IMR-90 (cell line): Measurements from ENCODE around the gene PTK6. TPM values are rescaled to one million over a fixed set of nuclear protein-coding genes. Genes with fewer than 3 reads are reported as not detected.
A peak's percentile ranks its signal among the peaks of the same experiment; 100 is the strongest.

Experiments used
- ATAC-seq: fragments of 200-7000 bp; cut with Tn5 transposase; 2 replicates; pipeline ENCODE4 v1.9.1; 2020; ENCODE audit warnings: low read depth, mild to moderate bottlenecking, moderate library complexity
- BruUV-seq: library from RNA; stranded (reverse); fragments of 400-500 nt; replicated peaks from 2 replicates; lab custom pipeline; 2021; lab: Mats Ljungman, UMichigan
- CTCF ChIA-PET: fragments of 300-600 bp; formaldehyde crosslinking; extraction: SDS; loops from one replicate; lab custom pipeline; 2021; ENCODE audit warnings: antibody characterized with exemption; lab: Yijun Ruan, JAX
- POLR2A ChIA-PET: fragments of 300-600 bp; sonication (Branson Sonifier 250); formaldehyde crosslinking; loops from one replicate; lab custom pipeline; 2022; ENCODE audit warnings: antibody characterized with exemption; ENCODE audit not compliant: unreplicated experiment; lab: Charles Lee
- DNase-seq: peaks from one replicate; pipeline ENCODE4 v3.0.0; 2013
- H2AFZ ChIP-seq: replicated peaks from 2 replicates; pipeline ENCODE3; 2013; ENCODE audit warnings: low read length, mild to moderate bottlenecking; ENCODE audit not compliant: poor library complexity
- H2AK5ac ChIP-seq: 2 replicates; pipeline ENCODE4 v1.6.1; 2013; ENCODE audit warnings: low read depth, low read length, inconsistent platforms
- H2AK9ac ChIP-seq: replicated peaks from 2 replicates; pipeline ENCODE3; 2013; ENCODE audit warnings: mild to moderate bottlenecking, low read depth, low read length, moderate library complexity; ENCODE audit not compliant: poor library complexity
- H2BK120ac ChIP-seq: 2 replicates; pipeline ENCODE4 v1.6.1; 2013; ENCODE audit warnings: low read depth, low read length, inconsistent platforms
- H2BK15ac ChIP-seq: 3 replicates; pipeline ENCODE4 v1.6.1; 2013; ENCODE audit warnings: low read depth, low read length, inconsistent platforms
- H2BK20ac ChIP-seq: 2 replicates; pipeline ENCODE4 v1.6.1; 2013; ENCODE audit warnings: low read depth, mild to moderate bottlenecking, inconsistent platforms, low read length, moderate library complexity
- H2BK5ac ChIP-seq: 2 replicates; pipeline ENCODE4 v1.6.1; 2013; ENCODE audit warnings: mild to moderate bottlenecking, low read depth, low read length, inconsistent platforms; ENCODE audit not compliant: poor library complexity, severe bottlenecking
- H3K14ac ChIP-seq: replicated peaks from 2 replicates; pipeline ENCODE4 v1.6.1; 2013; ENCODE audit warnings: low read depth, low read length, inconsistent platforms
- H3K18ac ChIP-seq: 2 replicates; pipeline ENCODE4 v1.6.1; 2013; ENCODE audit warnings: low read depth, low read length, control low read depth
- H3K23ac ChIP-seq: 2 replicates; pipeline ENCODE4 v1.6.1; 2013; ENCODE audit warnings: low read depth, low read length, inconsistent platforms
- H3K27ac ChIP-seq: 2 replicates; pipeline ENCODE4 v1.5.1; 2013; ENCODE audit warnings: mild to moderate bottlenecking, control low read depth, low read length; ENCODE audit not compliant: insufficient read depth
- H3K27me3 ChIP-seq: 2 replicates; pipeline ENCODE4 v1.6.1; 2013; ENCODE audit warnings: low read length; ENCODE audit not compliant: control insufficient read depth, insufficient read depth
- H3K36me3 ChIP-seq: 2 replicates; pipeline ENCODE4 v1.6.1; 2013; ENCODE audit warnings: low read length, mixed read lengths; ENCODE audit not compliant: control insufficient read depth, insufficient read depth
- H3K4ac ChIP-seq: 2 replicates; pipeline ENCODE4 v1.6.1; 2013; ENCODE audit warnings: low read depth, low read length, inconsistent platforms
- H3K4me1 ChIP-seq: 2 replicates; pipeline ENCODE4 v1.6.1; 2013; ENCODE audit warnings: low read length, mixed read lengths; ENCODE audit not compliant: control insufficient read depth, insufficient read depth
- H3K4me2 ChIP-seq: 2 replicates; pipeline ENCODE4 v1.6.1; 2013; ENCODE audit warnings: low read depth, mild to moderate bottlenecking, control low read depth, low read length, moderate library complexity
- H3K4me3 ChIP-seq: 2 replicates; pipeline ENCODE4 v1.5.1; 2013; ENCODE audit warnings: low read depth, mild to moderate bottlenecking, control low read depth, low read length, moderate library complexity; ENCODE audit not compliant: insufficient read depth
- H3K56ac ChIP-seq: 2 replicates; pipeline ENCODE4 v1.6.1; 2013; ENCODE audit warnings: low read length, inconsistent platforms; ENCODE audit not compliant: insufficient read depth; ENCODE audit errors: extremely low read depth
- H3K79me1 ChIP-seq, 2 experiments: 2 replicates each; pipeline ENCODE4 v1.6.1; 2013; ENCODE audit warnings: low read length in 2 of 2, inconsistent platforms in 1 of 2, low read depth in 1 of 2
- H3K9ac ChIP-seq: 2 replicates; pipeline ENCODE4 v1.6.1; 2013; ENCODE audit warnings: low read depth, low read length, control low read depth
- H3K9me1 ChIP-seq: 2 replicates; pipeline ENCODE4 v1.6.1; 2013; ENCODE audit warnings: low read length, inconsistent platforms; ENCODE audit not compliant: insufficient read depth
- H3K9me3 ChIP-seq: 2 replicates; pipeline ENCODE4 v1.6.1; 2013; ENCODE audit warnings: low read length; ENCODE audit not compliant: control insufficient read depth, insufficient read depth
- H4K20me1 ChIP-seq: 2 replicates; pipeline ENCODE4 v1.6.1; 2013; ENCODE audit warnings: low read length, inconsistent platforms; ENCODE audit not compliant: insufficient read depth
- H4K5ac ChIP-seq: 2 replicates; pipeline ENCODE4 v1.6.1; 2013; ENCODE audit warnings: mild to moderate bottlenecking, low read depth, low read length, control low read depth
- H4K8ac ChIP-seq, 2 experiments: 2 replicates each; pipeline ENCODE4 v1.6.1; 2013; ENCODE audit warnings: low read depth in 2 of 2, low read length in 2 of 2, control low read depth in 1 of 2, inconsistent platforms in 1 of 2
- H4K91ac ChIP-seq: 2 replicates; pipeline ENCODE4 v1.6.1; 2013; ENCODE audit warnings: low read depth, low read length, inconsistent platforms; ENCODE audit not compliant: insufficient read depth
- BHLHE40 ChIP-seq: fragments of 150-350 bp; IDR thresholded peaks from 2 replicates; pipeline ENCODE4 v1.6.1; 2016; ENCODE audit warnings: mild to moderate bottlenecking, low read depth, low read length
- MAZ ChIP-seq: IDR thresholded peaks from 2 replicates; pipeline ENCODE4 v1.6.1; 2012; ENCODE audit warnings: low read depth, mild to moderate bottlenecking, low read length, improper control_type of control experiment, moderate library complexity, borderline replicate concordance
- POLR2A ChIP-seq: IDR thresholded peaks from 2 replicates; pipeline ENCODE4 v1.6.1; 2012; ENCODE audit warnings: mild to moderate bottlenecking, low read depth, low read length
- RAD21 ChIP-seq: IDR thresholded peaks from 2 replicates; pipeline ENCODE4 v1.6.1; 2012; ENCODE audit warnings: low read length, improper control_type of control experiment
- WGBS, 2 experiments: methylation state at CpG; one replicate each; pipeline versions ENCODE4 v1.1.5 to v1.1.7; 2013; ENCODE audit warnings: missing lambda C conversion rate in 2 of 2; ENCODE audit not compliant: insufficient read length in 1 of 2; ENCODE audit errors: extremely low coverage in 2 of 2; 5-methylcytosine and 5-hydroxymethylcytosine counted together
- dilution Hi-C: fragments of 300-500 bp; cut with HindIII; formaldehyde crosslinking; loops from one replicate; pipeline ENCODE4 v1.14.3; 2018; ENCODE audit warnings: low sequenced_read_pairs; ENCODE audit not compliant: unreplicated experiment
- in situ Hi-C: fragments of 300-500 bp; cut with MboI; formaldehyde crosslinking; loops from 3 replicates; pipeline ENCODE4 v1.14.3; 2019; ENCODE audit warnings: low sequenced_read_pairs, inconsistent platforms, mixed read lengths
- intact Hi-C: fragments of 100-400 bp; cut with micrococcal nuclease; formaldehyde crosslinking; loops from 2 replicates; pipeline ENCODE4 v1.10.0; 2022
- polyA plus RNA-seq, 3 experiments: library from polyadenylated mRNA; depleted of rRNA; stranded (reverse); fragments of >200 nt; gene quantifications; 2 replicates each; pipeline ENCODE4 v1.2.3, GENCODE V29; 2012; ENCODE audit warnings: low replicate concordance in 1 of 3
- total RNA-seq: library from RNA; depleted of rRNA; stranded (reverse); fragments of >200 nt; gene quantifications from 2 replicates; pipeline ENCODE4 v1.2.3, GENCODE V29; 2012
- TF ChIP-seq, protein P1 (sequence below): fragments of 150-350 bp; IDR thresholded peaks from 2 replicates; pipeline ENCODE4 v1.6.1; 2017; ENCODE audit warnings: mild to moderate bottlenecking, antibody characterized with exemption, low read length, low read depth

The PTK6 gene
- total and polyA plus RNA-seq, 2 of the 4 experiments (the other 2 are of a cell fraction) = not detected

DNA sequence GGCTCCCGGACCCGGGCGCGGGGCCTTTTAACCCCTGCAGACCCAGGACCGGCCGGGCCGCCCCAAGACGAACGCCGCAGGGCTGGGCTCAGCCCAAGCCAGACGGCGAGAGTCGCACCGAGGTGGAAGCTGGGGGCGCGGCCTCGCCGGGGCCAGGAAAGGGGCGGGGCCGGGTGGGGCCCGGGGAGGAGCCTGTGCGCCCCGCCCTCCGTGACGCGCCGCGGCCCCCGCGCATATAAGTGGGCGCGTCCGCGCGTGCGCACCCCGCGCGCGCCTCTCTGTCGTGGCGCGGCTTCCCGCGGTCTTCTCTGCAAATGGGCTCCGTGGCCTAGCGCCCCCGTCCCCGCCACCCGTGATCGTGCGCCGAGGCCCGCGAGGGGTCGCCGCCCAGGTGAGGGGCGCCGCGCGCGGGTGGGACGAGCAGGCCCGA, 16.7 kb downstream of the PTK6 start, which contains the start of gene PPDPF:
TSS of gene PPDPF (plus strand) at position 262 of the 430 bp plus-strand sequence. CDS start 544 bp downstream, outside the sequence.
- H3K9me3 ChIP-seq = no peaks in the 10 kb centered on the region
- peak; percentile 84; the same call in 1 of the 2 replicates for TF ChIP-seq MAZ
- TF ChIP-seq POLR2A = peak; percentile 95
- TF ChIP-seq, protein P1, sequence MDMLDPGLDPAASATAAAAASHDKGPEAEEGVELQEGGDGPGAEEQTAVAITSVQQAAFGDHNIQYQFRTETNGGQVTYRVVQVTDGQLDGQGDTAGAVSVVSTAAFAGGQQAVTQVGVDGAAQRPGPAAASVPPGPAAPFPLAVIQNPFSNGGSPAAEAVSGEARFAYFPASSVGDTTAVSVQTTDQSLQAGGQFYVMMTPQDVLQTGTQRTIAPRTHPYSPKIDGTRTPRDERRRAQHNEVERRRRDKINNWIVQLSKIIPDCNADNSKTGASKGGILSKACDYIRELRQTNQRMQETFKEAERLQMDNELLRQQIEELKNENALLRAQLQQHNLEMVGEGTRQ = no peak
- TF ChIP-seq BHLHE40 = no peak; the same call in 1 of the 2 replicates
- no peak for TF ChIP-seq RAD21
- H4K5ac ChIP-seq = peak within 1 kb of the TSS; percentile 32
- peaks cover 23% of the 10 kb centered on the region for H3K36me3 ChIP-seq
- ChIA-PET POLR2A (interaction anchor here (0.6 to 1.1 kb wide), 6 partner anchors 23 to 233 kb away, joined by 3 to 7 read pairs (median 4); no protein-coding TSS in a partner anchor), CTCF (interaction anchor here (1.6 kb wide), 1 partner anchor 25 kb away, joined by 4 read pairs; no protein-coding TSS in a partner anchor)
- peak; percentile 72 for DNase-seq
- dilution Hi-C loops = no loop called here
- peak within 1 kb of the TSS; percentile 46 to 78; a peak in 3 of 4 replicates for H4K8ac ChIP-seq
- H2BK15ac ChIP-seq = no peak within 1 kb of the TSS
- peak within 1 kb of the TSS; percentile 63 for H2BK120ac ChIP-seq
- H3K9ac ChIP-seq = peak within 1 kb of the TSS; percentile 89
- H3K27ac ChIP-seq = peak within 1 kb of the TSS; percentile 90
- peak; percentile 85 for ATAC-seq
- intact Hi-C loops = no loop called here
- 1% methylated on average over 54 of the region's 64 CpGs; no CpG with 5 or more reads in 1 of the 2 experiments for WGBS, 2 experiments
- H4K91ac ChIP-seq = peak within 1 kb of the TSS; percentile 51
- peaks cover 11% of the 10 kb centered on the region; the same call in 1 of the 2 replicates for H3K9me1 ChIP-seq
- peak within 1 kb of the TSS; percentile 23 for H3K56ac ChIP-seq
- no peak within 1 kb of the TSS for H2BK20ac ChIP-seq
- peak within 1 kb of the TSS; percentile 30; the same call in 1 of the 2 replicates for H3K18ac ChIP-seq
- H3K4me2 ChIP-seq = peak within 1 kb of the TSS; percentile 86
- H3K23ac ChIP-seq = peak within 1 kb of the TSS; percentile 78
- peak within 1 kb of the TSS; percentile 97 for H3K4me3 ChIP-seq
- peaks cover 29% of the 10 kb centered on the region for H4K20me1 ChIP-seq
- peaks cover 19 to 38% of the 10 kb centered on the region in 2 experiments for H3K79me1 ChIP-seq
- H3K4me1 ChIP-seq = peaks cover 13% of the 10 kb centered on the region
- H2BK5ac ChIP-seq = peak within 1 kb of the TSS; percentile 88
- BruUV-seq = no TSS peak
- H3K4ac ChIP-seq = peak within 1 kb of the TSS; percentile 75
- peak within 1 kb of the TSS; percentile 89 for H2AFZ ChIP-seq
- no peaks in the 10 kb centered on the region for H3K27me3 ChIP-seq
- H3K14ac ChIP-seq = peak within 1 kb of the TSS; percentile 78
- H2AK5ac ChIP-seq = peak within 1 kb of the TSS; percentile 86
- in situ Hi-C loops = no loop called here
- H2AK9ac ChIP-seq = peak within 1 kb of the TSS; percentile 96
